HepG2 (cell line): ENCODE measurements around the gene CPNE4. TPM values are rescaled to one million over a fixed set of nuclear protein-coding genes. Genes with fewer than 3 reads are reported as not detected.

Experiments
- ATAC-seq: fragments of 200-7000 bp; cut with Tn5 transposase; 3 replicates; pipeline ENCODE4 v1.9.1; 2020; ENCODE audit warnings: mild to moderate bottlenecking, moderate library complexity
- BruUV-seq: library from RNA; stranded (reverse); fragments of 400-500 nt; replicated peaks from 2 replicates; lab custom pipeline; 2021; lab: Mats Ljungman, UMichigan
- CTCF ChIA-PET: fragments of 300-600 bp; formaldehyde crosslinking; extraction: SDS; loops from one replicate; lab custom pipeline; 2021; ENCODE audit warnings: low total read pairs, inconsistent platforms, low intra/inter-chr PET ratio; lab: Yijun Ruan, JAX
- POLR2A ChIA-PET: fragments of 350-600 bp; sonication (Branson Sonifier 250); formaldehyde crosslinking; loops from one replicate; lab custom pipeline; 2020; ENCODE audit warnings: antibody characterized with exemption, inconsistent platforms; lab: Yijun Ruan, JAX
- DNase-seq: peaks from one replicate; pipeline ENCODE4 v3.0.0-alpha.2; 2015; ENCODE audit warnings: low spot score
- FAIRE-seq: peaks from 3 replicates; lab custom pipeline; 2011; peaks lifted over from hg19 to GRCh38; lab: Jason Lieb, UNC
- H2AFZ ChIP-seq: one replicate; pipeline ENCODE4 v1.6.1; 2011; ENCODE audit warnings: low read length, inconsistent platforms
- H3K27ac ChIP-seq: fragments of 300-600 bp; 3 replicates; pipeline ENCODE4 v1.8.0; 2011; ENCODE audit warnings: mixed run types, mild to moderate bottlenecking, mixed read lengths, low read length, inconsistent platforms; ENCODE audit not compliant: insufficient read depth; ENCODE audit errors: extremely low read length
- H3K27me3 ChIP-seq, 2 experiments: fragments of 200-600 bp in 1 of 2; 2 replicates in 1 of 2; 3 replicates in 1 of 2; pipeline versions ENCODE4 v1.6.0 to v1.8.0; 2011; ENCODE audit warnings: low read length in 2 of 2, mild to moderate bottlenecking in 2 of 2, moderate library complexity in 2 of 2, inconsistent platforms in 1 of 2; ENCODE audit not compliant: insufficient read depth in 2 of 2, control insufficient read depth in 1 of 2
- H3K36me3 ChIP-seq, 2 experiments: fragments of 200-600 bp in 1 of 2; replicated peaks in 1 of 2; 2 replicates in 1 of 2; 3 replicates in 1 of 2; pipeline versions ENCODE4 v1.5.1 to v1.8.0; 2011; ENCODE audit warnings: low read length in 2 of 2, inconsistent platforms in 1 of 2; ENCODE audit not compliant: insufficient read depth in 2 of 2, control insufficient read depth in 1 of 2
- H3K4me1 ChIP-seq: 2 replicates; pipeline ENCODE4 v1.5.1; 2012; ENCODE audit warnings: low read length, inconsistent platforms; ENCODE audit not compliant: insufficient read depth
- H3K4me2 ChIP-seq: 2 replicates; pipeline ENCODE4 v1.6.0; 2011; ENCODE audit warnings: low read depth, low read length, inconsistent platforms
- H3K4me3 ChIP-seq, 3 experiments: fragments of 200-600 bp in 1 of 3; sonication (generic), shearing (Covaris generic) in 1 of 3; replicated peaks in 1 of 3; 2 replicates each; pipeline ENCODE4 v1.5.1; 2011 to 2016; ENCODE audit warnings: low read length in 3 of 3, inconsistent platforms in 2 of 3, low read depth in 2 of 3, mild to moderate bottlenecking in 2 of 3, control low read depth in 1 of 3, mixed read lengths in 1 of 3; ENCODE audit not compliant: insufficient read depth in 1 of 3
- H3K79me2 ChIP-seq: one replicate; pipeline ENCODE4 v1.6.1; 2011; ENCODE audit warnings: low read length, inconsistent platforms; ENCODE audit not compliant: insufficient read depth
- H3K9ac ChIP-seq: 2 replicates; pipeline ENCODE4 v1.6.0; 2011; ENCODE audit warnings: mild to moderate bottlenecking, low read depth, low read length, inconsistent platforms; ENCODE audit not compliant: insufficient read depth
- H3K9me3 ChIP-seq: 2 replicates; pipeline ENCODE4 v1.5.1; 2012; ENCODE audit warnings: mild to moderate bottlenecking, low read length
- H4K20me1 ChIP-seq: 2 replicates; pipeline ENCODE4 v1.6.0; 2011; ENCODE audit warnings: inconsistent platforms, mild to moderate bottlenecking, low read length, moderate library complexity; ENCODE audit not compliant: insufficient read depth
- ERF ChIP-seq: IDR thresholded peaks from 2 replicates; pipeline ENCODE4 v1.6.1; 2018; ENCODE audit warnings: missing biosample characterization, missing genetic modification reagents
- RFX3 ChIP-seq: IDR thresholded peaks from 2 replicates; pipeline ENCODE4 v1.6.1; 2016; ENCODE audit warnings: missing biosample characterization, missing genetic modification reagents
- WIZ ChIP-seq: sonication (generic); formaldehyde crosslinking; IDR thresholded peaks from 2 replicates; pipeline ENCODE4 v1.5.1; 2020; ENCODE audit warnings: mild to moderate bottlenecking, missing genetic modification reagents
- ZNF331 ChIP-seq: sonication (generic); formaldehyde crosslinking; IDR thresholded peaks from 2 replicates; pipeline ENCODE4 v1.4.0; 2020; ENCODE audit warnings: missing genetic modification reagents
- ZNF547 ChIP-seq: sonication (generic); formaldehyde crosslinking; IDR thresholded peaks from 2 replicates; pipeline ENCODE4 v1.5.1; 2020; ENCODE audit warnings: mild to moderate bottlenecking, missing genetic modification reagents
- WGBS: methylation state at CpG from one replicate; pipeline ENCODE4 v1.1.6; 2017; ENCODE audit warnings: low lambda C conversion rate; 5-methylcytosine and 5-hydroxymethylcytosine counted together
- in situ Hi-C: cut with HindIII; loops from 2 replicates; pipeline ENCODE4 v1.10.0; 2017; ENCODE audit warnings: low pct_unique_long_range_greater_than_20kb; ENCODE audit not compliant: extremely low pct_ligation_motif_present
- intact Hi-C: fragments of 100-400 bp; cut with micrococcal nuclease; formaldehyde crosslinking; loops from one replicate; pipeline ENCODE4 v1.10.0; 2022; ENCODE audit not compliant: unreplicated experiment
- polyA plus RNA-seq, 8 experiments: library from polyadenylated mRNA; depleted of rRNA in 3 of 8; stranded (reverse) in 7 of 8; unstranded in 1 of 8; fragments of >200 nt; fragmentation: Illumina TruSeq in 4 of 8; extraction: Trizol in 4 of 8; gene quantifications; 2 replicates each; pipeline versions ENCODE4 v1.2.1 to v1.2.3, GENCODE V29; 2011 to 2016; ENCODE audit warnings: low read depth in 4 of 8, missing spikeins in 1 of 8, mixed read lengths in 1 of 8; ENCODE audit not compliant: insufficient read depth in 1 of 8
- total RNA-seq, 5 experiments: library from RNA; depleted of rRNA; stranded (reverse); fragments of >200 nt; fragmentation: Illumina TruSeq; extraction: Trizol; gene quantifications; 2 replicates each; pipeline ENCODE4 v1.2.3, GENCODE V29; 2016; ENCODE audit warnings: low read depth in 1 of 5
- TF ChIP-seq, protein P1 (sequence below): sonication (generic); formaldehyde crosslinking; IDR thresholded peaks from 2 replicates; pipeline ENCODE4 v1.5.0; 2020; ENCODE audit warnings: mild to moderate bottlenecking, missing genetic modification reagents

CPNE4 gene
- total and polyA plus RNA-seq, 2 of the 13 experiments (the other 11 are each of a cell fraction or from before 2014, with no cell fraction given): not detected

DNA sequence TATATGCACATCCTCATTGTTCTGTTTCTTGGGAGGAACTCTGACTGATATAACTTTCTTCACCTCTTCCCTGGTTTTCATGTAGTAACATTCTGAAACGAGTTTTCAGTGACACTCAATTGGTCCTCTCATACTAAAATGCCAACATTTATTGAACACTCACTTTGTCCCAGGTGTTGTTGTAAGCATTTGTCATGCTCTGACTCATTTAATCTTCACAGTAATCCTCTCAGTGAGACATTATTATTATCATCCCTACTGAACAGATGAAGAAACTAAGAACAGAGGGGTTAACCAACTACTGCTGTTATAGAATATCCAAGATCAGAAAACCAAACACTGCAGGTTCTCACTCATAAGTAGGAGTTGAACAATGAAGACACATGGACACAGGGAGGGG is 437.9 kb downstream of the CPNE4 start:
- in situ Hi-C loops: no loop called here
- H3K9ac ChIP-seq: no peak overlapping the region
- no peak overlapping the region for H3K4me3 ChIP-seq
- no peak overlapping the region for H3K27ac ChIP-seq
- H3K79me2 ChIP-seq: no peaks in the 10 kb centered on the region
- peaks cover 8% of the 10 kb centered on the region; the same call in 1 of the 2 replicates for H3K4me1 ChIP-seq
- WGBS: 0% methylated on average over 1 of the region's 1 CpG
- no peaks in the 10 kb centered on the region for H3K27me3 ChIP-seq
- BruUV-seq: no TSS peak
- H3K9me3 ChIP-seq: no peaks in the 10 kb centered on the region
- ChIA-PET POLR2A (no interaction called here), CTCF (no interaction called here)
- intact Hi-C loops: no loop called here
- no peak overlapping the region for H3K4me2 ChIP-seq
- ATAC-seq (no peak), FAIRE-seq (no peak), DNase-seq (no peak)
- H3K36me3 ChIP-seq: no peaks in the 10 kb centered on the region
- no peak overlapping the region for H2AFZ ChIP-seq
- TF ChIP-seq ZNF331 (CRISPR knock-in tag): no peak
- TF ChIP-seq WIZ: no peak
- no peak for TF ChIP-seq ERF
- TF ChIP-seq RFX3 (CRISPR knock-in tag): no peak
- H4K20me1 ChIP-seq: no peaks in the 10 kb centered on the region

DNA sequence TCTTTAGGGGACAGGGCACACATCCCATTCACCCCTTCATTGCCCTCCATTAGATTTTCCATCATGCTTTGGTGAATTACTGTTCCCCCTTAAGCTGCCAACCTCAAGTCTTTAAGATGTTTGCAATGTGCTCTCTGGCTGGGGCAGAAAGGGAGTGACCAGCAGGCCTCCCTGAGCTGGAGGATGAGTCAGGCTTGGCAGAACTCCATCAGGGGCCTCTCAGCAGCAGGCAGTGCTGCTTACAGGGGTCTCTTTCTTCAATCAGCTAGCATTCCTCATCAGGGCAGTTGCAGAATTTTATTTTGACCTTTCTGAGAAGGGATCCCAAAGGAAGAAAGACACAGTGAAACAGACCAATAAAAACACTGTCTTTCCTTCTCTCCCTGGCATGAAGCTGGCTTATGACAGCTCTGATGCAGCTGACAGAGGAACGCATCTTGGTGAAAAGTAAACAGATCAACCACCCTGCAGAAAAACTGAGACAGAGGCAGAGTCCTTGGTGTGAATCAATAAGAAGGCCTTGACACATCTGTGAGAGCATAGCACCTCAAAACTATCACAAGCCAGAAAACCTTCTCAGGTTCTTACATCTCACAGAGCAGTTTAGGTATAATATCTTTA is 443.3 kb downstream of the CPNE4 start:
- H2AFZ ChIP-seq: no peak overlapping the region
- no peak overlapping the region for H3K27ac ChIP-seq
- BruUV-seq: no TSS peak
- CTCF ChIA-PET: no interaction called here
- no peaks in the 10 kb centered on the region for H4K20me1 ChIP-seq
- TF ChIP-seq, protein P1, sequence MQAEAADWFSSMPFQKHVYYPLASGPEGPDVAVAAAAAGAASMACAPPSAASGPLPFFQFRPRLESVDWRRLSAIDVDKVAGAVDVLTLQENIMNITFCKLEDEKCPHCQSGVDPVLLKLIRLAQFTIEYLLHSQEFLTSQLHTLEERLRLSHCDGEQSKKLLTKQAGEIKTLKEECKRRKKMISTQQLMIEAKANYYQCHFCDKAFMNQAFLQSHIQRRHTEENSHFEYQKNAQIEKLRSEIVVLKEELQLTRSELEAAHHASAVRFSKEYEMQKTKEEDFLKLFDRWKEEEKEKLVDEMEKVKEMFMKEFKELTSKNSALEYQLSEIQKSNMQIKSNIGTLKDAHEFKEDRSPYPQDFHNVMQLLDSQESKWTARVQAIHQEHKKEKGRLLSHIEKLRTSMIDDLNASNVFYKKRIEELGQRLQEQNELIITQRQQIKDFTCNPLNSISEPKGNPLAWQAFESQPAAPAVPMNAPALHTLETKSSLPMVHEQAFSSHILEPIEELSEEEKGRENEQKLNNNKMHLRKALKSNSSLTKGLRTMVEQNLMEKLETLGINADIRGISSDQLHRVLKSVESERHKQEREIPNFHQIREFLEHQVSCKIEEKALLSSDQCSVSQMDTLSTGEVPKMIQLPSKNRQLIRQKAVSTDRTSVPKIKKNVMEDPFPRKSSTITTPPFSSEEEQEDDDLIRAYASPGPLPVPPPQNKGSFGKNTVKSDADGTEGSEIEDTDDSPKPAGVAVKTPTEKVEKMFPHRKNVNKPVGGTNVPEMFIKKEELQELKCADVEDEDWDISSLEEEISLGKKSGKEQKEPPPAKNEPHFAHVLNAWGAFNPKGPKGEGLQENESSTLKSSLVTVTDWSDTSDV: no peak
- TF ChIP-seq ZNF547 (CRISPR knock-in tag): no peak
- TF ChIP-seq, all 625 proteins: peak for 0
- WGBS: 0% methylated on average over 1 of the region's 1 CpG
- no peaks in the 10 kb centered on the region for H3K79me2 ChIP-seq
- no peaks in the 10 kb centered on the region for H3K9me3 ChIP-seq
- FAIRE-seq (no peak), ATAC-seq (no peak), DNase-seq (no peak)
- intact Hi-C loops (no loop called here), in situ Hi-C loops (no loop called here)
- no peak overlapping the region for H3K9ac ChIP-seq
- no peaks in the 10 kb centered on the region for H3K36me3 ChIP-seq
- H3K4me3 ChIP-seq: no peak overlapping the region
- H3K4me1 ChIP-seq: no peaks in the 10 kb centered on the region
- no peaks in the 10 kb centered on the region for H3K27me3 ChIP-seq
- H3K4me2 ChIP-seq: no peak overlapping the region
- POLR2A ChIA-PET: no interaction called here
